GM19463 (cell line): Measurements from ENCODE around the gene BANK1.

Experiments
- ATAC-seq: cut with Tn5 transposase; IDR thresholded peaks from one replicate; pipeline ENCODE4 v1.9.1; 2021; ENCODE audit warnings: mild to moderate bottlenecking, moderate library complexity; ENCODE audit not compliant: unreplicated experiment

Gene BANK1

GRCh38 chr4:101954975-101955678 lies 164.6 kb downstream of the BANK1 start:
- no peak for ATAC-seq

DNA sequence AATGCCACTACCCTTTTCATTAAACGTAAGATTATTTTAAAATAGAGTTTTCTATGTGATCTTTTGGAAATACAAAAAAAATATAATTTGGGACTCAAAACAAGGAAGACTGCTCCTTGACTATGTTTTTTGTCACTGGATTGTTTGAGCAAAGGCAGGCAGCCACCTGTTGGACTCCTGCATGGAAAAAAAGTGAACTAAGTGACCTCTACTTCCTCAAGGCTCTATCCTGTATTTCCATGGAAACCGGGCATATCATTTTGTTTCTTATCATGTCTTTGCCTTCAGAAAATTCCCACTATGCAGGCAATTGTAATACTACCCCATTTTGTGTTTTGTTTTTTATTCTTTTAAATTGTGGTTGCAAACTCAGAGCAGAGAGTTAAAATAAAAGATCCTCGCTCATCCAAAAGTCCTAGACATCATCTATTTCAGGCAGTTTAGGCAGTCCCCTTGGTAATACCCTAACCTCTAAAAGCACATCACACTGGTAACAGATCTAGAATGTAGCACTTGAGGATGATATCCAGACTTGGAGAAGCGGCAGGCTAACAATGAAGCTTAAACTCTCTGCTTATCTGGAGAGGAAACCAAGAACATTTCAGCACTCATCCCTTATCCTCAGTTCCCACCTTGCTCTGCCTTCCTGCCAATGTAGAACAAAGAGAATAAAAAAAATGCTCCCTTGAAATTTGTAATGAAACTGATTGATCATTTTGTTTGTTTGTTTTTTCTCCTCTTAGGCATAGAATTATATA lies 165.7 kb downstream of the BANK1 start:
- no peak for ATAC-seq

GRCh38 chr4:101958547-101958946 lies 168.0 kb downstream of the BANK1 start:
- ATAC-seq, result no peak

DNA sequence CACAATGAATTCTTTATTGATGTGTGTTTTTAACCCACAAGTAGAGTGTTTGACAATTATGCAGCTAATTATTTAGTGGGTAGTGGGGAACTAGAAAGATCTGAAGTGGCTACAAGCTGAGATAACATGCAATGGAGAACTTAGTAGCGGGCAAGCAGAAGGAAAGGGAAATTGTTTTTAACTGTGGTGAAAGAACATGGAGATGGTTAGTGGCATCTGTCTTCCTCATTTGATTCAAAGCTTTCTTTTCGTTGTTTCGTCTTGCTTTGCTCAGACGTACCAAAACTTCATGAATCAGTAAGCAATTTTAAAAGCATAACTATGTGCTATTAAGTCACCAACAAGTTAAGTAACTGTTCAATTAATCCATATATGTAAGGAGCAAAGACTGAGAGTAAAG lies 169.9 kb downstream of the BANK1 start:
- no peak for ATAC-seq

DNA sequence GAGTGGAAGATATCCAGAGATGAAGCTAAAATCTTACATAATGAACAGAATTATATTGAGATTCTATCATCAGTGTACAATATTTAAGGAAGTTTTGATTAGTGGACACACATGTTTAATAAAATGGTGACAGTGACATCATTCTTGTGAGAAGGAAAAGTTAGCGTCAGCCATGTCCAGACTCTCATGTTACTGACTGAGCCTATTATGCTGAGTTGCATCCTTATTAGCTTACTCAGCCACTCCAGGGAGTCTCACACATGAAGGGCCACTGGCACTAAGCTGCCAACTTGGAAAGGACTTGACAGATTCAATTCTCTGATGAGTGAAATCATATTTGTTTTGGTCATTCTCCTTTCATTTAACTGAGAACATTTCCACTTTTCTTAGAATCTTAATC lies 170.6 kb downstream of the BANK1 start:
- ATAC-seq, result no peak

- ATAC-seq, result no peak
Measured at GRCh38 chr4:101967697-101968346, 177.3 kb downstream of the BANK1 start.

- ATAC-seq, result no peak
Measured at GRCh38 chr4:101968364-101968763, 177.8 kb downstream of the BANK1 start.

- ATAC-seq, result no peak
Measured at GRCh38 chr4:101969965-101970364, 179.4 kb downstream of the BANK1 start.

- ATAC-seq, result no peak
Measured at GRCh38 chr4:101970547-101971155, 180.1 kb downstream of the BANK1 start.

GRCh38 chr4:101972791-101973190 lies 182.3 kb downstream of the BANK1 start:
- ATAC-seq, result no peak

GRCh38 chr4:101973361-101973760 lies 182.8 kb downstream of the BANK1 start:
- ATAC-seq, result no peak

DNA sequence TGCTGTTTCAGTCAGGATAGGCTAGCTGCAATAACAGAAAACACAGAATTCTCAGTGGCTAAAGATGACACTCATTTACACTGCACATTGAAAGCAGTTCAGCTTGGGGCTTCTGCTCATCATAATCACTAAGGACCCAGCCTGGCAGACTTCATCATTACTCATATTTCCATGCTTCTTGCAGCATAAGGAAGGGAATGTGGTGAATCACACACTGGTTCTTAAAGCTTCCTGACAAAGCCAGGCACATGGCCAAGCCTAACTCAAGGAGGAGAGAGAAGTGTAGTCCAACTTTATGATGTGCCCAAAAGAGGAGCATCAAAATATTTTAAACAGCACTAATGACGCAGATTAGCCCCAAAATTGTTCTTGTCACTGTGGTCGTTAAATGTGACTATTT lies 186.5 kb downstream of the BANK1 start:
- no peak for ATAC-seq

DNA sequence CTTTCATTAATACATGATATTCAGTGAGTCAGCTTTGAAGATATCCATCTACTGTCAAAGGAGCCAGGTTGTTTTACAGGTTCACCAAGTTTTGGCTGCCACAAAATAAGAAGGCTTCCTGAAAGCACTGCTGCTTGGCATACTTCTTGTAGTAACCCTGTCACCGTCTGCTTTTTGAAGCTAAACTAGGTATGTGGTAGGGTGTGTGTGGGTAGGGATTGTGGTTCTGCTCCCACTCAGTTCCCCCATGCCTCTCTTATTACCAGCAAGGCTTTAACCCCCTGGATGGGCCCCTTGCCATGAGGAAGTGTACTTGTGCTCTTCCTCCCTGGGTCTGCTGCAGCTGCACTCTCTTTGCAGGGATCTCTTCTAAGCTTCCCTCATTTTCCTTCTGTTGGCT lies 191.2 kb downstream of the BANK1 start:
- ATAC-seq, result no peak

DNA sequence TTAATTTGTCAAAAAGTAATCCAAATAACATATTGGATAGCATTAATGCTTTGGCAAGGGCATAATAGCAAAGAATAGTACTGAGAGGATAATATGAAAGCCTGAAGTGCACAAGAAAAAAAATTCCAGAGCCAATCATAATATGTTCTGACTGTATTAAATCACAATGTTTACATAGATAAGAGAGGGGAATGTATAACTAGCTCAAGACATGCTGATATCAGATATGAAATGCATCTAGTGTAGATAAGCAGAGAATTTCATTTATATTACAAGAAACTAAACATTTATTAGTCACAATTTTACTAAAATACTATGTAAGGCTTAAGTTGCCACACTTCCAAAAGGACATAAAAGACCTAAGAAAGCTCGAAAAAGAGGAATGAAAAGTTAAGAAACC lies 193.3 kb downstream of the BANK1 start:
- ATAC-seq, result no peak

- ATAC-seq, result peak; percentile 97
Measured at GRCh38 chr4:101987623-101988243, 197.2 kb downstream of the BANK1 start.

- no peak for ATAC-seq
Measured at GRCh38 chr4:101989551-101989950, 199.0 kb downstream of the BANK1 start.

GRCh38 chr4:101992446-101992845 lies 201.9 kb downstream of the BANK1 start:
- no peak for ATAC-seq

DNA sequence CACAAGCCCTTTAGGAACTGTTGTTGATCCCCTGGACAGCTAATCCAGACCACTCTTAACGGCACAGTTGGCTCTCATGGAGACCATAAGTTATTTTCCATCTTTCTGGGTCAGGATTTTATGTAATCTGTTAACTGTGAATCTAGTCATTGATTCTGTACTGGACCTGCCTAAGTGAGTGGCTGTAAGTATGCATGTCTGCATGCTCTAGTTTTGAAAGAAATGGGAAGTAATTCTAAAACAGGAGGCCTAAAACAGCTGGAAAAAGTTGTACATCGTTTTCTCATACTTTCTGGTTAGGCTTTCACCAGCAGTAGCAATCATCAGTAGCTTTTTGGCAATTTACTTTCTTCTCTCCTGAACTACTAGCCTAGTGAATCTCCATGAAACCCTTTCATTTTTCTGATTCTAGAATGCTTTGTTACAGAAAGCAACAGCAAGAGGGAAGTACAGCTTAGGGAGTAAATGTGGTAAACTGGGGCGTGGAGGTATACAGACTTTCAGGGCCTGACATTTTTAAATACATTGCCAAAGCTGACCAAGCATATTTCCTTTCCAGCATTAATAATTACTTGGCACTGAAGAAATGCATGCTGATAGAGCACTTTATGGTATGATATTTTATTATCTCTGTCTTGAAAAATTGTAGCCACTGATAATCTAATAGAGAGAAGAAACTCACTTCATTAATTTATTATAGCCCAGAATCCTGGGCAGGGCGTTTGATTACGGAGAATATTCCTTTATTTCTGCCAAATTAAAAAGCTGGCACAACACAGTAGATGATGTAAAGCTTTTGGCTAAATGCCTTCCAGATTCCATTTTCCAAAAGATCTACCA lies 202.7 kb downstream of the BANK1 start:
- ATAC-seq, result no peak

- ATAC-seq, result no peak
Measured at GRCh38 chr4:101993842-101994775, 203.6 kb downstream of the BANK1 start.
